Measurements from ENCODE around the gene BCAS3. TPM values are rescaled to one million over a fixed set of nuclear protein-coding genes. Genes with fewer than 3 reads are reported as not detected.
"Not testable (repeated sequence)": the region's sequence is repeated elsewhere in the genome, so short reads cannot be mapped to it uniquely, and the experiment has no call there.

BCAS3 gene
- total RNA-seq, 4 donors from 2014 or later, result 18.7 to 37.8 (median 24.9) TPM

DNA sequence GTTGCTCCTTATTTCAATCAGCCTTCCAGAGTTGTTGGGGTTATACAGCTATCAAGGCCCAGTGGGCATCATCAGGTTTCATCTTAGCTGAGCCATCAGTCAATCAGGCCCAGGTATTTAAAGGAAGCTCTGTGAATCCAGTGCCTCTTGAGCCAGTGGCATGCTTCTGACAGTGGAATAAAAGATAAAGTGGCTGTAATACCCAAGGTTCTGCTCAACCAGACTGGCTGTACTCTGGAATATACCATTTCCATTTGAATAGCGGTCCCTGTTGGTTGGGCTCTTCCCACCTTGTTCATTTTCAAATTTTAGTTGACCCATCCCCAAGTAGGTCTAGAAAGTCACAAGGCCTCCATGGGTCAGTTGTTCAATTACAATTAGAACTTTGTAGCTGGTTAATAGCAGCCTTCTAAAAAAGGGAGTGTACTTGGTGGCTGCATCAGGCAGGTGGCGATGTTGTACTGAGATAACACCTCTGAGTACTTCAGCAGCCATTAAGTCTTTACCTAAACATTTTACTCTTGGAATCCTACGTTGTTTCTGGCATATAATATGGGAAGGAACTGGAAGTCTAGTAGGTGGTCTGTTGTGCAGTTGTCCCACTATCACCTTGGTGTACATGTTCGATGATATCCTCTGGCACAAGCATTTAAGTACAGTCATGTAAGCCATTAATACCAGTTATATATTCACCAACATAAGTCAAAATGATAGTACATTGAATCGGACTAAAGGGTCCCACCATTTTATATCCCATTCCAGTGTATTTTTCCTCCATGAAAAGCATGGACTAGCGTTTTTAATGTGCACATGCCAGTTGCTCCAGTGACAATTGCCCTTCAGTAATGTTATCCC lies 294.1 kb downstream of the BCAS3 start:
- no peak for ATAC-seq (ENCODE audit: low FRiP score)
- TF ChIP-seq, protein P1, sequence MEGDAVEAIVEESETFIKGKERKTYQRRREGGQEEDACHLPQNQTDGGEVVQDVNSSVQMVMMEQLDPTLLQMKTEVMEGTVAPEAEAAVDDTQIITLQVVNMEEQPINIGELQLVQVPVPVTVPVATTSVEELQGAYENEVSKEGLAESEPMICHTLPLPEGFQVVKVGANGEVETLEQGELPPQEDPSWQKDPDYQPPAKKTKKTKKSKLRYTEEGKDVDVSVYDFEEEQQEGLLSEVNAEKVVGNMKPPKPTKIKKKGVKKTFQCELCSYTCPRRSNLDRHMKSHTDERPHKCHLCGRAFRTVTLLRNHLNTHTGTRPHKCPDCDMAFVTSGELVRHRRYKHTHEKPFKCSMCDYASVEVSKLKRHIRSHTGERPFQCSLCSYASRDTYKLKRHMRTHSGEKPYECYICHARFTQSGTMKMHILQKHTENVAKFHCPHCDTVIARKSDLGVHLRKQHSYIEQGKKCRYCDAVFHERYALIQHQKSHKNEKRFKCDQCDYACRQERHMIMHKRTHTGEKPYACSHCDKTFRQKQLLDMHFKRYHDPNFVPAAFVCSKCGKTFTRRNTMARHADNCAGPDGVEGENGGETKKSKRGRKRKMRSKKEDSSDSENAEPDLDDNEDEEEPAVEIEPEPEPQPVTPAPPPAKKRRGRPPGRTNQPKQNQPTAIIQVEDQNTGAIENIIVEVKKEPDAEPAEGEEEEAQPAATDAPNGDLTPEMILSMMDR (IDR thresholded peaks at IDR 0.05), result no peak
- no peak for DNase-seq (ENCODE audit: low spot score)

- not testable (repeated sequence) for DNase-seq (ENCODE audit: low spot score); ATAC-seq (ENCODE audit: low FRiP score)
These were observed 299.2 kb downstream of the BCAS3 start for GRCh38 chr17:60976861-60977260.

- TF ChIP-seq, protein P1 (IDR thresholded peaks at IDR 0.05), result no peak
- ATAC-seq (ENCODE audit: low FRiP score) (no peak), DNase-seq (ENCODE audit: low spot score) (no peak)
These were observed 311.7 kb downstream of the BCAS3 start for GRCh38 chr17:60989379-60989778.

DNA sequence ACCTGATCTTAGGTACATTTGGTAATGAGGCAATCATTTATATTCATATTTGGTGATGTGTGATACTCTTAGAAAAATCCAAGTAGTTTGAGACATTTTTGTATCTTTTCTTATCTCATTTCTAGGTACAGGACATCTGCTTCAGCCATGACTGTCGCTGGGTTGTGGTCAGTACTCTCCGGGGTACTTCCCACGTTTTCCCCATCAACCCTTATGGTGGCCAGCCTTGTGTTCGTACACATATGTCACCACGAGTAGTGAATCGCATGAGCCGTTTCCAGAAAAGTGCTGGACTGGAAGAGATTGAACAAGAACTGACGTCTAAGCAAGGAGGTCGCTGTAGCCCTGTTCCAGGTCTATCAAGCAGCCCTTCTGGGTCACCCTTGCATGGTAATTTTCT lies 312.2 kb downstream of the BCAS3 start:
- ATAC-seq (ENCODE audit: low FRiP score), result no peak
- no peak for DNase-seq (ENCODE audit: low spot score)
- TF ChIP-seq, protein P1 (IDR thresholded peaks at IDR 0.05), result no peak

DNA sequence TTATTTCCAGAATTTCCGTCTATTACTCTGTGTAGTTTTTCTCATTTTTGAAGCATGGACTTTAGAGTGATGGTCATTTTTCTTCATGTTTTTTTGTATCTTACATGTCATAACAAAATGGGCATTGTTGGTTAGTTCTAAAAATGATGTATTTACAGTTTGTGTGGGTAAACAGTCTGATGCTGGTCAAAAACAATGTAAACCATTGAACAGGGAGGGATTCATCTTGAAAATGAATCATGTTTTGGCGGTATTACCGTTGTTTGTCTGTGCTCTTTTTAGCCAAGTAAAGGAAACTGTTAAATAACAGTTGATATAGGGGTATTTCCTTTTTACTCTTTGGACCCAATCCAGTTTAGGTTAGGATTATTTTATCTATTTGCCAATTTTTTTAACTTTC lies 315.8 kb downstream of the BCAS3 start:
- DNase-seq (ENCODE audit: low spot score) (no peak), ATAC-seq (ENCODE audit: low FRiP score) (no peak)
- TF ChIP-seq, protein P1 (IDR thresholded peaks at IDR 0.05), result no peak

GRCh38 chr17:60995680-60996079 lies 318.0 kb downstream of the BCAS3 start:
- TF ChIP-seq, protein P1 (IDR thresholded peaks at IDR 0.05), result no peak
- no peak for ATAC-seq (ENCODE audit: low FRiP score)
- no peak for DNase-seq (ENCODE audit: low spot score)

GRCh38 chr17:61000911-61001310 lies 323.3 kb downstream of the BCAS3 start:
- TF ChIP-seq, protein P1 (IDR thresholded peaks at IDR 0.05), result no peak
- DNase-seq (ENCODE audit: low spot score) (no peak), ATAC-seq (ENCODE audit: low FRiP score) (no peak)
